Measurements from ENCODE around the gene MARCO.

DNA sequence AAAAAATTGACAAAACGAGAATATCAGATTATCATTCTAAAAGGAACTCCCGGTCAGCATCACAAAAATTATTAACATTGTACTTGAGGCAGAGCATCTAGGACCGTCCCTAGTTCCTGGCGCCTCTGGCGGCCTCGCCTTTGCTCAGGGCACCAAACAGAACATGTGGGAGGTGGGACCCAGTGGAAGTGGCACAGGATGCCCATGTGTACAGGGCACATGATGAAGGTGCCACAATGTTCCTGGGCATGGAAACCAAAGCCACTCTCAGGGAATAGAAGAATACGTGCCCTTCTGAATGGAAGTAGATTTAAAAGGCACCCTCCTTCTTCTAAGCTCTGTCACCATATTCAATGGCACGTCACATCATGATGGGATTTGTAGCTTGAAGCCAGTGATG, 30.1 kb upstream of the MARCO start:
- TF ChIP-seq POLR2A (IDR thresholded peaks at IDR 0.05; ENCODE audit: low read depth, low read length), result no peak
- no peak for TF ChIP-seq EZH2 (IDR thresholded peaks at IDR 0.05; ENCODE audit: borderline replicate concordance, control insufficient read depth, low read depth, low read length)
- TF ChIP-seq SIN3A (IDR thresholded peaks at IDR 0.05; ENCODE audit: low read depth, low read length), result no peak
